HG03196 (cell line): ENCODE results near the gene RYR1.
"Not testable (repeated sequence)": the region's sequence is repeated elsewhere in the genome, so short reads cannot be mapped to it uniquely, and the experiment has no call there.

Source experiments
- ATAC-seq: cut with Tn5 transposase; IDR thresholded peaks from one replicate; pipeline ENCODE4 v1.9.1; 2021; ENCODE audit not compliant: unreplicated experiment

Gene RYR1

DNA sequence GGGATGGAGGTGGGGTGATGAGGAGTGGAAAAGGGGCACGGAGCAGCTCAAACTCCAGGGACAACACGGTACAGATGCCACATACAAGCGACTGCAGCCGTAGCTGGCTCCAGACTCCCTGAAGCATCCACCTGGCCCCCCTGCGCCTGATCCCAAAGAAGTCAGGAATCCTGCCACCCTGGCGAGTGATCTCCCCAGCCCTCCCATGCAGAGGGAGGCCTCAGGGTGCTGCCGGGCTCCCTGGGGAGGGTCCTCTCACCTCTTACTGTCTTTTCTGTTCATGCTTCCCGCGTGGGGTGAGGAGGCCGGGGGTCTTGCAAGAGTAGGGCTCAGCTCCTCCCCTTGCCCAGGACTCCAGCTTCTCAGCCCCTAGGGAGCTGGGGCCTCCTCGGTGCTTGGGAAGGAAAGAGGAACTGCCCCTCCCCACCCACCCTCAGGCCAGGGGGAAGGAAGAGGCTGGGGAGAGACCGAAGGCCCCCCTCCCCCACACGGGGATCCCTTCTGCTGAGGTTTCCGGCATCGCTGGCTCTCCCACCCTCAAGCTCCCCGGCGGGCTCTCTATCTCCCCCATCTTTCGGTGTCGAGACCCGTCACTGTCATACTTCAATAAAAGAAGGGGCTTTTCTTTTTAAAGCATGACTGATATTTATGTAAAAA lies 7.6 kb upstream of the RYR1 start, which contains the start of gene RASGRP4:
RASGRP4 (minus strand) TSS at position 410 of the 657 bp plus-strand sequence; CDS start at position 282, 128 bp downstream.
- no peak for ATAC-seq

DNA sequence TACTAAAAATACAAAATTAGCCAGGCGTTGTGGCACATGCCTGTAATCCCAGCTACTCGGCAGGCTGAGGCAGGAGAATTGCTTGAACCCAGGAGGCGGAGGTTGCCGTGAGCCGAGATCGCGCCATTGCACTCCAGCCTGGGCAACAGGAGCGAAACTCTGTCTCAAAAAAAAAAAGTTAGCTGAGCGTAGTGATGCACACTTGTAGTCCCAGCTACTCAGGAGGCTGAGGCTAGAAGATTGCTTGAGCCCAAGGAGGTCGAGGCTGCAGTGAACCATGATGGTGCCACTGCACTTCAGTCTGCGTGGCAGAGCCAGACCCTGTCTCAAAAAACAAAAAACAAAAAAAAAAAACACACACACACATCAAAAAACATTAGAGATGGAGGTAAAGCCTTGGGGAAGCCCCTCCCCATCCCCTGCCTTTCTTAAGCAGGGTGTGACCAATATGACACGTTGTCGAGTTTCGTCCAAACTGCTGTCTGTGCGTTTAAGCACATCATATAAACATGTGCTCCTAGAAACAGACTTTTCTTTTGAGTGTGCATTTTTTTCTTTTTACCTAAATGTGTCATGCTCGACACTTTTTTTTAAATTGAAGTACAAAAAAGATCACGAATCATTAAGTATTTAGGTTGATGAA lies 6.3 kb upstream of the RYR1 start:
- ATAC-seq, result not testable (repeated sequence)

DNA sequence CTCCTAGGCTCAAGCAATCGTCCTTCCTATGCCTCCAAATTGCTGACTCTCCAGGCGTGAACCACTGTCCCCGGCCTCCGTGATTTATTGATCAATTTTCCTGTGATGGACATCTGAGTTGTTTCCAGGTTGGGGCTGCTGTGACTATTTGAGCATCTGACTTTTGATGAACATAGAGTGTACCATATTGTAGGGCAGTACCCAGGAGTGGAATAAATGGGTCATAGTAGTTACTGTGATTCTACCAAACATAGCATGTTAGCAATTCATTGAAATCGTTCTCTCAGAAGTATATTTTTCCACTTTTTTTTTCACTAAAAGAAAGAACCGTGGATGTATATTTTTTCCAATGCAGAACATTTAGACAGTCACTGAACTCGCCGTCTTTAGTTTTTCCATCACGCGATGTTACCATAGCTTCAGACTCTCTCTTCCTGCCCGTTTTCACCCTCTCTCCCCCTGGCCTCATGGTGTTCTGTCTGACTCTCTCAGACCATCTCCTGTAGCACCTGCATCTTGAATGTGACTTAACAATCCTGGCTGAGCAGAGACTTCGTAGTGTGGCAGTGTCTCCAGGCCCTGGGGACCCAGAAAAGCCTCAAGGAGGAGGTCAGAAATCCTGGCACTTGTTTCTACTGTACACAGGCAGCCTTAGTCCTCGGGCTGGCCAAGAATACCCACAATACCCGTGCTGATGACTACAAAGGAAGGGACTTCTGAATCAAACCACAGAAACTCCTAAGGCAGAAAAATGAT lies 4.3 kb upstream of the RYR1 start:
- no peak for ATAC-seq

DNA sequence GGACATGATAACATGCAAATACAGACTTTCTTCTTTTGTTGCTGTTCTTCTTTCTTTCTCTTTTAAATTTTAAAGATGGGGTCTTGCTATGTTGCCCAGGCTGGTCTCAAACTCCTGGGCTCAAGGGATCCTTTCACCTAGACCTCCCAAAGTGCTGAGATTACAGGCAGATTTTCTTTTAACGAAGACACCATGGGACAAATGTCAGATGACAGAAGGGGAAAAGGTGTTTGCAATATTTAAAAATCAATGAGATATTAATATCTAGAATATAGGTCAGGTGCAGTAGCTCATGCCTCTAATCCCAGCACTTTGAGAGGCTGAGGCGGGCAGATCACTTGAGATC lies 3.7 kb upstream of the RYR1 start:
- ATAC-seq, result no peak

DNA sequence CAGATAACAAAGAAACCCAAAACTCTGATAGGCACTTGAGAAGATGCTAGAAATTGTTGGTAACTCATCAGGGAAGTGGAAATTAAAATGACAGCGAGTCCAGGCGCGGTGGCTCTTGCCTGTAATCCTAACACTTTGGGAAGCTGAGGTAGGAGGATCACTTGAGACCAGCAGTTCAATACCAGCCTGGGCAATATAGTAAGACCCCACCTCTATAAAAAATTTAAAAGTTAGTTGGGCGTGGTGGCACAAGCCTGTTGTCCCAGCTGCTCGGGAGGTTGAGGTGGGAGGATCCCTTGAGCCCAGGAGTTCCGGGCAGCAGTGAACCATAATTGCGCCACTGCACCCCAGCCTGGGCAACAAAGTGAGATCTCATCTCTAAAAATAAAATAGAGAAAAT lies 2.6 kb upstream of the RYR1 start:
- no peak for ATAC-seq

DNA sequence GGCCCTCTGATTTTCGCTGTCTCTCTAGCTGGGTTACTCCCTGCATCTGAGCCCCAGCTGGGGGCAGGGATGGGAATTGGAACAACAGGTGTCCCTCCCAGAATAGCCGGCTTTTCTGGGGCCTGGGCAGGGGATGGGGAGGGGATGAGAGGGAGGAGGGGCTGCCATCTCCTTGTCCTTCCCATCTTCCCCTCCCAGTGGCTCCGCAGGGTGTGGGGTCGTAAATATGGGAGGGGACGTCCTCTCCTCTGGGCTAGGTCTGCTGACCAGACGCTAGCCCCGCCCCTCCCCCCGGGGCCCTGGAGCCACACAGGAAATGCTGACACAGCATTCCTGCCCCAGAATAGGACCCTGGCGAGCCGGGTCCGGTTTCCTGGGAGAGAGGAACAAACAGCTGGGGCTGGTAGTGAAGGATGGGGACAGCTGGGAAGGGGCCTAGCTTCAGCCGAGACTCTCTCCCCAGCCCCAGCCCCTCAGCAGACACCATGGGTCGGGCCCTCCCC lies 1.1 kb downstream of the RYR1 start:
- ATAC-seq, result no peak

DNA sequence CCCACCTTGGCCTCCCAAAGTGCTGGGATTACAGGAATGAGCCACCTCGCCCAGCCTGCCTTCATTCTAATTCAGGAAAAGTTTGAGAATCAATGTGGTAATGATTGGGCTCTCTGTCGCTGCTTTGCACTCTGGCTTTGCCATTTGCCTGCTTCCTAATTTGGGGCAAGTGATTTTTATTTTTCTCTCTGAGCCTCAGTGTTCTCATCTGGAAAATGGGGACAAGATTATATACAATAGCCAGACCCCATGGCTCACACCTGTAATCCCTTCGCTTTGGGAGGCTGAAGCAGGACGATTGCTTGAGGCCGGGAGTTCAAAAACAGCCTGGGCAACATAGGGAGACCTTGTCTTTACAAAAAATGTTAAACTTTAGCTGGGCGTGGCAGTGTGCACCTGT lies 3.8 kb downstream of the RYR1 start:
- ATAC-seq, result no peak

DNA sequence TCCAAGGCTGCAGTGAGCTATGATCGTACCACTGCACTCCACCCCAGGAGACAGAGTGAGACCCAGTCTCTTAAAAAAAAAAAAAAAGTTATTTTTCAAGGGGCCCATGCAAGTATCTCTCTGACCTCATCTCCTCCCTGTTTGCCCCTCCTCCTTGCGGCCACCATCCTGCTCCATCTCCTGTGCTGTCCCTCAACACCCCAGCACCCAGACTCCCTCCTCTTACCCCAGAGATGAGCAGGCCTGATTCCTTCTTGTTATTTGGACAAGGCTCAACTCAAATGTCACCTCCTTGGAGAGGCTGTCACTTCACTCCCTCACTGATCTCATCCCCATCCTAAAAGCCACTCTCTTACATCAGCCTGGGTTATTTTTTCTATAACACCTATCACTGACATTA lies 4.4 kb downstream of the RYR1 start:
- ATAC-seq, result no peak

DNA sequence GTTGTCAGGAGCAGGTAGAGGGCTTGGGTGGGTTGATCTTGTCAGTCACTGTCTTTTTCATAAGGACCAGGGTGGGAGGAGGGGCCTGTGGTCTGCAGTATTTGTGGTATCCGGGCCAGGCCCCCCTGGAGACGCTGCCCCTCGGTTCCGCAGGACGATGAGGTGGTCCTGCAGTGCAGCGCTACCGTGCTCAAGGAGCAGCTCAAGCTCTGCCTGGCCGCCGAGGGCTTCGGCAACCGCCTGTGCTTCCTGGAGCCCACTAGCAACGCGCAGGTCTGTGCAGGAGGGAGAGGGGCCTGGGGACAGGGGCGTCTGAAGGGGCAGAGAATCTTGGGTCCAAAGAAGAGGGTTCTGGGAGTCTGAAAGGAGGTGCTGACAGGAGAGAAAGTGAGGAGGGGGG lies 7.1 kb downstream of the RYR1 start:
- no peak for ATAC-seq

DNA sequence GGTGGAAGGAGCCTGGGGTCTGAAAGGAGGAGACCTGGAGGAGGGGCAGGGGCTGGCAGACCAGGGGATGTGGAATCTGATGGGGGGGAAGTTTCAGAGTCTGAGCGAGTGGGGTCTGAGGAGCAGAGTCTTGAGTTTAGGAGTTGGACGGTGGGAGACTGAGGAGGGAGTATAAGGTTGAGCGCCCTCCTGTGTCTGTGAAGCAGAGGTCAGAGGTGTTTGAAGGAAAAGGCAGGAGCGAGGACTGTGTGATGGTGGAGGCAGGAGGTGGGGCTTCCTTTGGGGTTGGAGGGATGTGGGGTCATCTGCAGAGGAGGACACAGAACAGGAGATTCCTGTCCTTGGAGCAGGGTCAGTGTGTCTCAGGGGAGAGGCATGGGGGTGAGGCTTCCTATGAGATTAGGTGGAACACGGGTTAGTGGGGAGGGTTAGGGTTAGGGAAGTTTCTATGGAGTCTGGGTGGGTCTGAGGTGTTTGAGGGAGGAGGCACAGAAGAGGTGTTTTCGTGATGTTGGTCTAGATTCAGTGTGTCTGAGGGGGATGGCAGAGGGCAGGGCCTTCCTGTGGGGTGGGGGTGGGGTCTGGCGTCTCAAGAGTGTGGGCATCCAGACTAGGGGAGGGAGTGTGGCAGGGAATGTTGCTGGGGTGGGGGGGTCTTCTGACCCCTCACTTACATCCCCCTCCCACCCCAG lies 8.3 kb downstream of the RYR1 start:
- ATAC-seq, result no peak

DNA sequence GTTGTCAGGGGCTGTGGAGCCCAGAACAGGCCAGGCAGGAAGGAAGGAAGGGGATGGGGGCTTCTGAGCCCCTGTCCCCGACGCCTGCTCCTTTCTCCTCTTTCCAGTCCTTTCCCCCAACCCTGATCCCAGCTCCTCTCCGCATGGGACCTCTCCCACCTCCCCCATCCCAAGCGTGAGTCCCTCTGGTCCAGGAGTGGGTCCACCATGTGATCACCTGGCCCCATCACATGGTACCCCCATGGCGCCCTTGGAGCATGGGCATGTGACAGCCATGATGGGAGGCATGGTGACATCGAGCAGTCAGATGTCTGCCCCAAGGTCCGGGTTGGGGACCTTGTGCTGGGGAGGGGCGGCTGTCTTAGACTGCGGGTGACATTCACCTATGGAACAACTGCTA lies 9.2 kb downstream of the RYR1 start:
- no peak for ATAC-seq

DNA sequence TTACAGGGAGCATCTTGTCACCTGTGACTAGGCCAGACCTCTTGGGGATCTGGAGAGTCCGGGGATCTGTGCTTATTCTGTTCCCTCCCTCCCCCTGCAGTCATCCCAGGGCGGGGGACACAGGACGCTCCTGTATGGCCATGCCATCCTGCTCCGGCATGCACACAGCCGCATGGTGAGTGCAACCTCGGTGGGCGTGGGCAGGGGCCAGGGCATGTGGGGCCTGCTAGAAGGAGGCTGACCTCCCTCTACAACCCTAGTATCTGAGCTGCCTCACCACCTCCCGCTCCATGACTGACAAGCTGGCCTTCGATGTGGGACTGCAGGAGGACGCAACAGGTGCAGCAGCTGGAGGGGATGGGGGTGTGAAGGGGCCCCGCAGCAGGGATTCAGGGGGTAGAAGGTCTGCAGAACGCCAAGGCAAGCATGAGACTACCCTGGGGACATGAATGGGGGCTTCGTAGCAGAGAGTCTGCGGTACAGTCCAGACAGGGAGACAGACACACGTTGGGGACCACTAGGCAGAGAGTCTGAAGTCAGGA lies 10.0 kb downstream of the RYR1 start:
- no peak for ATAC-seq

DNA sequence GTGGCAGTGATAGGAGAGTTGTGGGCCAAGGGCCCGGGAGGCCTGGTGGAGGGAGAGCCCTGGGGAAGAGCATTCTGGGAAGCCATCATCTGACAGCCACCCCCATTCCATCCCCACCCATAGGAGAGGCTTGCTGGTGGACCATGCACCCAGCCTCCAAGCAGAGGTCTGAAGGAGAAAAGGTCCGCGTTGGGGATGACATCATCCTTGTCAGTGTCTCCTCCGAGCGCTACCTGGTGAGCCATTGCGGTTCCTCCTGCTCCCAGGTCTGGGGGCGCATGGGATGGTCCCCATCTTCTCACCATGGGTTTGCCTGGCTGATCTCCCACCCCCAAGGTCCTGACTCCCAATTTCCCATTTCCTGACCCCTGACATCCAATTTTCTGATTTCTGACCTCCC lies 10.5 kb downstream of the RYR1 start:
- ATAC-seq, result no peak

DNA sequence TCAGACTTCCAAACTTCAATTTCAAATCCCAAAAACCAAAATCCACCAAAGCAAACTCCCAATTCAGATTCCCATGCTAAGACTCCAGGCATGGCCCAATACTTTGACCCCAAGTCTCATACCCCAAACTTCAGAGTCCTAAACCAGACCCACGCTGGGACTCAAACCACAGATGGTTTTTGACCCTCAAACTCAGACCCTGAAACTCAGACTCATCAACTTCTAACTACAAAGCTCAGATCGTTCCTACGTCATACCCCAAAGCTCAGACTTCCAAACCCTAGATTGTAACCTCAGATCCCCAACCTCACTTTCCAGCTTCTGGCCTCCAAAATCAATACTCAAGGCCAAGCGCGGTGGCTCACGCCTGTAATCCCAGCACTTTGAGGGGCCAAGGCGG lies 11.9 kb downstream of the RYR1 start:
- ATAC-seq, result no peak

DNA sequence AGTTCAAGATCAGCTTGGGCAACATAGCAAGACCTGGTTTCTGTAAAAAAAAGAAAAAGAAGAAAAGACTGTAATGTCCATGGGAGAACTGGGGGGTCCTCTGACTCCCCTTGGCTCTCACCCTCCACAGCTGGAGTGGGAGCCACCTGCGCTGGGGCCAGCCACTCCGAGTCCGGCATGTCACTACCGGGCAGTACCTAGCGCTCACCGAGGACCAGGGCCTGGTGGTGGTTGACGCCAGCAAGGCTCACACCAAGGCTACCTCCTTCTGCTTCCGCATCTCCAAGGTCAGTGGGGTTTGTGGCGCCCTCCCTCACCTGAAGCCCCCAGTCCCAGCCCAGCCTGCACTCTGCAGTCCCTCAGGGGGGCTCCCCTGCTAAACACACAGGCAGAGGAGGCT lies 14.7 kb downstream of the RYR1 start:
- no peak for ATAC-seq

DNA sequence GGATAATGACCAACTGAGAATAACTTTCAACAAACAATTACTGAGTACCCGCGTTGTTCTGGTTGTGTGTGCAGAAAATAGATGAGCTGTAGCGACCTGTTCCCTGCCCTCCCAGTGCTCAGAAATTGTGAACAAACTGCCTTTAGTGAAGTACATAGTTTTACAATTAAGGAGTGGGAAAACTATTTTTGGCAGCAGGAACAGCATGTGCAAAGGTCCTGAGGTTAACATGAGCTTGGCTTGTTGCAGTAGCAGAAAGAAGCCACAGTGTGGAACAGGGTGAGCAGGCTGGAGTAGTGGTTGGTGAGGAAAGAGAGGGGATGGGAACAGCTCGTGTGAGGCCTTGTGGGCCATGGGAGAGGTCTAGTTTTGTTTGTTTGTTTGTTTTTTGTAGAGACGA lies 16.0 kb downstream of the RYR1 start:
- no peak for ATAC-seq

DNA sequence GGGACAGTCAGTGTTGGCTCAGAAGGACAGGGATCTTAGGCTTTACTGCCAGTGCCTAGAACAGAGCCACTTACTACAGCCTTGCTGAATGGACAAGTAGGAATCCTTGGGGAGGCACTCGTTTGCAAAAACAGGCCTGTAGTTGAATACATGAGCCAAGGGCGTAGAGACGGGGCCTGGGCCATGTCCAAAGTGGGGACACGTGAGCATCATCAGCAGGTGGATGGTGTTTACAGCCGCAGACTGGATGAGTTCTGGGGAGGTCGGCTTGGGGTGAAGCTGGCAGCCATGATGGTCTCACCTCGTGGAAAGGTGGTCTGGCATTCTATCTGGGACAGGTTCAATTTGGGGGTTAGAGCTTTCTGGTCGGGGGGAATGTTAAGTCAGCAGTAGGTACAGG lies 17.5 kb downstream of the RYR1 start:
- ATAC-seq, result no peak

DNA sequence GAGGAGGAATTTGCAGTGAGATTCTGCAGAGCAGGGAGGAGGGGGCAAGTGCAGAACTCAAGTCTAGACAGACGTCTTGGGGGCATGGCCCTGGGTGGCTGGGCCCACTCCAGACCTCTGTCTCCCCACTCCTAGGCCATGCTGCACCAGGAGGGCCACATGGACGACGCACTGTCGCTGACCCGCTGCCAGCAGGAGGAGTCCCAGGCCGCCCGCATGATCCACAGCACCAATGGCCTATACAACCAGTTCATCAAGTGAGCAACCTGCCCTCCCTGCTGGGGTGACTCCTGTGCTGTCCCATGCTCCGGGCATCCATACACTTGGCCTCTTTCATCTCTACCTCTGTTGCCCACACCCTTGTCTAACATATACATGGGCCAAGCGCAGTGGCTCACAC lies 18.1 kb downstream of the RYR1 start:
- no peak for ATAC-seq

DNA sequence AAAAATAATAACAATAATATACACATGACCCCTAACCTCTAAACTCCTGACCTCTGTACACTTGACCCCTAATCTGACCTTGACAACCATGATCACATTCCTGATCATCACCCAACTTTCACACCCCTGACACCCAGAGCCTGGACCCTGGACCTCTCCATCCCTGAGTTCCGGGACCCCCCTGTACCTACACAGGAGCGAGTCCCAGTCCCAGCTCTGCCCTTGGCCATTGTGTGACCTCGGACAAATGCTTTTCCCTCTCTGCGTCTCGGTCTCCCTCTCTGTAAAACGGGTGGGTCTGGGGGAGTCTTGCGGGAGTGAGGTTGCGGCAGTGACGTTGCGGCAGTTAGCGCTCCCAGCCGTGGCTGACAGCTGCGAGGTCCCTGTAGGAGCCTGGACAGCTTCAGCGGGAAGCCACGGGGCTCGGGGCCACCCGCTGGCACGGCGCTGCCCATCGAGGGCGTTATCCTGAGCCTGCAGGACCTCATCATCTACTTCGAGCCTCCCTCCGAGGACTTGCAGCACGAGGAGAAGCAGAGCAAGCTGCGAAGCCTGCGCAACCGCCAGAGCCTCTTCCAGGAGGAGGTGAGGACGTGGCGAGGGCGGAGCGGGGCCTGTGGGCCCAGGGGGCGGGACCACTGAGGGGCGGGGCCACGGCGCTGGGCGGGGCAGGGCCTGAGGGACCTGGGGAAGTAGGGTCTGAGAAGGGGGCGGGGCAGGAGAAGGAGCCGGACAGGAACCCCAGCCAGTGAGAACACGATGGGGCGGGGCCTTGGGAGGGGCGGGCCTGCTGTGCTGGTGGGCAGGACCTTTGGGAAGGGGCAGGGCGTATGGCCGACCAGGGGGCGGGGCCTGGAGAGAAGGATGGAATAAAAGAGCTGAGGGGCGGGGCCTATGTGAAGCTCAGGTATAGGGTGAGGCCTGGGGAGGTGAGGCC lies 19.2 kb downstream of the RYR1 start:
- no peak for ATAC-seq

DNA sequence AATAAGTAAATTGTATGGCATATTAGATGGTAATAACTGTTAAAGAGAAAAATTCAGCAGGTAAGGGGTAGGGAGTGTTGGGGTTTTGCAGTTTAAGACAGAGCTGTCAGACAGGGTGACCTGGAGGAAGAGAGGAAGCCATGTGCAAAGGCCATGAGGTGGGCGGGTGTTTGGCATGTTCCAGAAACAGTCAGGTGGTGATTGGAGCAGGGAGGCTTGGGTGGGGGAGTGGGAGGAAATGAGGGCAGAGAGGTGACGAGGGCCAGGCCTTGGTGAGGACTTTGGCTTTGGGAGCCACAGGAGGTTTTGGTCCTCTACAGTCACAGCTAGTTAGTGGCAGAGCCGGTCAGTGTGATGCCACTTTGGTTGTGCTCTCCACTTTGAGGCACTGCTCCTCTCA lies 20.1 kb downstream of the RYR1 start:
- no peak for ATAC-seq
